Measurements from ENCODE around the gene DDRGK1.
A peak's percentile ranks its signal among the peaks of the same experiment; 100 is the strongest.
"Not testable (repeated sequence)": the region's sequence is repeated elsewhere in the genome, so short reads cannot be mapped to it uniquely, and the experiment has no call there.

Gene DDRGK1

GRCh38 chr20:3160418-3160817 lies 44.1 kb downstream of the DDRGK1 start:
- no peak for ATAC-seq (replicated peaks; ENCODE audit: extremely low read depth, poor library complexity, severe bottlenecking)
- Mint-ChIP-seq H3K36me3 (ENCODE audit: insufficient read depth) (peaks cover 19% of the 10 kb centered on the region), H3K27me3 (no peaks in the 10 kb centered on the region), H3K9me3 (no peaks in the 10 kb centered on the region), H3K27ac (ENCODE audit: low read depth) (peak overlapping the region; percentile 96), H3K4me1 (peaks cover 44% of the 10 kb centered on the region), H3K4me3 (peak overlapping the region; percentile 98)
- DNase-seq (ENCODE audit: low spot score in 2 of 2): no peak

- Mint-ChIP-seq H3K4me3 (peak overlapping the region; percentile 98), H3K27ac (ENCODE audit: low read depth) (peak overlapping the region; percentile 96), H3K9me3 (no peaks in the 10 kb centered on the region), H3K4me1 (peaks cover 46% of the 10 kb centered on the region), H3K36me3 (ENCODE audit: insufficient read depth) (peaks cover 24% of the 10 kb centered on the region), H3K27me3 (no peaks in the 10 kb centered on the region)
- peak; percentile 26 for ATAC-seq (replicated peaks; ENCODE audit: extremely low read depth, poor library complexity, severe bottlenecking)
- DNase-seq (ENCODE audit: low spot score in 2 of 2): no peak
Measured at GRCh38 chr20:3158968-3159431, 45.5 kb downstream of the DDRGK1 start.

- peak overlapping the region; percentile 72 for H3K27ac Mint-ChIP-seq (ENCODE audit: low read depth)
- ATAC-seq (replicated peaks; ENCODE audit: extremely low read depth, poor library complexity, severe bottlenecking) (peak; percentile 4), DNase-seq (ENCODE audit: low spot score in 2 of 2) (no peak)
- H3K4me1 Mint-ChIP-seq: peaks cover 57% of the 10 kb centered on the region
- peaks cover 30% of the 10 kb centered on the region for H3K36me3 Mint-ChIP-seq (ENCODE audit: insufficient read depth)
- no peaks in the 10 kb centered on the region for H3K27me3 Mint-ChIP-seq
- H3K4me3 Mint-ChIP-seq: peak overlapping the region; percentile 98
- H3K9me3 Mint-ChIP-seq: no peaks in the 10 kb centered on the region
Measured at GRCh38 chr20:3157817-3158216, 46.7 kb downstream of the DDRGK1 start.

GRCh38 chr20:3156811-3157619 lies 47.5 kb downstream of the DDRGK1 start:
- peak overlapping the region; percentile 98 for H3K4me3 Mint-ChIP-seq
- H3K4me1 Mint-ChIP-seq: peaks cover 63% of the 10 kb centered on the region
- H3K36me3 Mint-ChIP-seq (ENCODE audit: insufficient read depth): peaks cover 36% of the 10 kb centered on the region
- no peaks in the 10 kb centered on the region for H3K9me3 Mint-ChIP-seq
- H3K27me3 Mint-ChIP-seq: no peaks in the 10 kb centered on the region
- peak overlapping the region; percentile 72 for H3K27ac Mint-ChIP-seq (ENCODE audit: low read depth)
- DNase-seq (ENCODE audit: low spot score in 2 of 2) (no peak), ATAC-seq (replicated peaks; ENCODE audit: extremely low read depth, poor library complexity, severe bottlenecking) (peak; percentile 84)

GRCh38 chr20:3152057-3152644 lies 52.3 kb downstream of the DDRGK1 start:
- not testable (repeated sequence) for H3K27me3 Mint-ChIP-seq; H3K9me3 Mint-ChIP-seq; H3K4me3 Mint-ChIP-seq; DNase-seq (ENCODE audit: low spot score in 2 of 2); ATAC-seq (replicated peaks; ENCODE audit: extremely low read depth, poor library complexity, severe bottlenecking)
- H3K4me1 Mint-ChIP-seq: peaks cover 71% of the 10 kb centered on the region
- peaks cover 54% of the 10 kb centered on the region for H3K36me3 Mint-ChIP-seq (ENCODE audit: insufficient read depth)
- peak overlapping the region; percentile 71 for H3K27ac Mint-ChIP-seq (ENCODE audit: low read depth)

- H3K9me3 Mint-ChIP-seq: no peaks in the 10 kb centered on the region
- ATAC-seq (replicated peaks; ENCODE audit: extremely low read depth, poor library complexity, severe bottlenecking) (no peak), DNase-seq (ENCODE audit: low spot score in 2 of 2) (no peak)
- H3K36me3 Mint-ChIP-seq (ENCODE audit: insufficient read depth): peaks cover 58% of the 10 kb centered on the region
- H3K27ac Mint-ChIP-seq (ENCODE audit: low read depth): peak overlapping the region; percentile 14
- H3K27me3 Mint-ChIP-seq: no peaks in the 10 kb centered on the region
- H3K4me3 Mint-ChIP-seq: no peak overlapping the region
- H3K4me1 Mint-ChIP-seq: peaks cover 67% of the 10 kb centered on the region
Measured at GRCh38 chr20:3150908-3151307, 53.6 kb downstream of the DDRGK1 start.

- H3K36me3 Mint-ChIP-seq (ENCODE audit: insufficient read depth): peaks cover 45% of the 10 kb centered on the region
- ATAC-seq (replicated peaks; ENCODE audit: extremely low read depth, poor library complexity, severe bottlenecking) (no peak), DNase-seq (ENCODE audit: low spot score in 2 of 2) (no peak)
- H3K4me3 Mint-ChIP-seq: no peak overlapping the region
- peaks cover 51% of the 10 kb centered on the region for H3K4me1 Mint-ChIP-seq
- H3K27me3 Mint-ChIP-seq: no peaks in the 10 kb centered on the region
- no peaks in the 10 kb centered on the region for H3K9me3 Mint-ChIP-seq
- H3K27ac Mint-ChIP-seq (ENCODE audit: low read depth): no peak overlapping the region
Measured at GRCh38 chr20:3146732-3147341, 57.6 kb downstream of the DDRGK1 start.

- Mint-ChIP-seq H3K4me3 (no peak overlapping the region), H3K27me3 (no peaks in the 10 kb centered on the region), H3K36me3 (ENCODE audit: insufficient read depth) (peaks cover 16% of the 10 kb centered on the region), H3K4me1 (peaks cover 28% of the 10 kb centered on the region), H3K27ac (ENCODE audit: low read depth) (no peak overlapping the region), H3K9me3 (no peaks in the 10 kb centered on the region)
- DNase-seq (ENCODE audit: low spot score in 2 of 2) (no peak), ATAC-seq (replicated peaks; ENCODE audit: extremely low read depth, poor library complexity, severe bottlenecking) (no peak)
Measured at GRCh38 chr20:3141757-3142156, 62.7 kb downstream of the DDRGK1 start.

Measured in central memory CD8-positive, alpha-beta T cell (primary cell).